ENCODE measurements around the gene GPR3.
"Not testable (repeated sequence)": the region's sequence is repeated elsewhere in the genome, so short reads cannot be mapped to it uniquely, and the experiment has no call there.

The GPR3 gene

DNA sequence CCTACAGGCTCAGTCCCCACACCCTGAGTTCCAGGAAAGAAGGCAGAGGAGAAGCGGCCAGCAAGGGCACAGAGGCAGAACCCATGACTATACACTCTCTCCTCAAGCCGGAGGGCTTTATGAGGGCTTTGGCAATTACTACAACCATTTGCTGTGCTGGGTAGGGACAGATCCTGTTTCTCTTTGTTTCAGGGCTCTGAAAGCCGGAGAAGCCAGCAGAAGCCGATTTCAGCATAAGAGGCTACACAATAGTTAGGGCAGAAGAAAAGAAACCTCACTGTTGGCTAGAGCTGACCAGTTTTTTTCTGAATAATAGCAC lies 13.9 kb downstream of the GPR3 start:
- FAIRE-seq (no peak), DNase-seq (ENCODE audit: insufficient read length, low spot score) (no peak)
- TF ChIP-seq POLR2A (IDR thresholded peaks at IDR 0.05; ENCODE audit: low read depth, low read length): no peak

- DNase-seq (ENCODE audit: insufficient read length, low spot score); FAIRE-seq: not testable (repeated sequence)
Measured at GRCh38 chr1:27406791-27407190, 14.4 kb downstream of the GPR3 start.

DNA sequence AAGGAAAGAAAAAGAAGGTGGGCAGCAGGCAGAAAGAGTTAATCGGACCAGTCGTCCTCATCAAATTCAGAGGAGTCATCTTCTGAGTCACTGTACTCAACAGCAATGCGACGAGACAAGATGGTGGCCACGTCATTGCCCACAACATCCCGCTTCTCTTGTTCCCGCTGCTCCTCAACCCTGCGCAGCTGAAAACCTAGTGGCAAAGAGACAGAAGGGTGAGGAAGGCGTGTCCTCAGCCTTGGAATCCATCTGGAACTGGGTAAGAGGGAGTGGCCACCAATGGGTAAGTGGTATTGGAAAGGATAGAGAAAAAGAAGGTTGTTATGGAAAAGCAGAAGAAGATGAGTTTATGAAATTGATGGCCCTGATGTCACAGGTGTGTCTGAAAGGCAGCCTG lies 15.7 kb downstream of the GPR3 start:
- FAIRE-seq (no peak), DNase-seq (ENCODE audit: insufficient read length, low spot score) (no peak)
- TF ChIP-seq POLR2A (IDR thresholded peaks at IDR 0.05; ENCODE audit: low read depth, low read length): no peak

- FAIRE-seq: no peak
- DNase-seq (ENCODE audit: insufficient read length, low spot score): no peak
- no peak for TF ChIP-seq POLR2A (IDR thresholded peaks at IDR 0.05; ENCODE audit: low read depth, low read length)
Measured at GRCh38 chr1:27409669-27410068, 17.2 kb downstream of the GPR3 start.

DNA sequence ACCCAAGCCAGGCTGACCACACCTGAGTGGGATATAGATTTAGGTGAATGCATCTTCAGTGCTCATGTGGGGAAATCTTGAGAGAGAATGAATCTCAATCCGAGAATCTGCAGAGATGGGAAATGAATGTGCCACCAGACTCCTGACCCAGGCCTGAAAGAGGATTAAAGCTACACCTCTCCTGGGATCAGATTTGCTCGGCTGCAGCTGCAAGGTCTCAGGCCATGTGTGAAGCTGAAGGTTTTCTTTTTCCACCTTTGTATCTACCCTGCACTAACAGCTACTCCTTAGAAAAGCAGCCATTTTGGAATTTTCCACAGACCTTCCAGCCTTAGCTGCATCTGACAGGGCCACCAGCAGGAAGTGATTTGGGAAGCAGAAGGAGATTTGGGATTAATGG lies 18.3 kb downstream of the GPR3 start:
- TF ChIP-seq POLR2A (IDR thresholded peaks at IDR 0.05; ENCODE audit: low read depth, low read length): no peak
- no peak for DNase-seq (ENCODE audit: insufficient read length, low spot score)
- no peak for FAIRE-seq

DNA sequence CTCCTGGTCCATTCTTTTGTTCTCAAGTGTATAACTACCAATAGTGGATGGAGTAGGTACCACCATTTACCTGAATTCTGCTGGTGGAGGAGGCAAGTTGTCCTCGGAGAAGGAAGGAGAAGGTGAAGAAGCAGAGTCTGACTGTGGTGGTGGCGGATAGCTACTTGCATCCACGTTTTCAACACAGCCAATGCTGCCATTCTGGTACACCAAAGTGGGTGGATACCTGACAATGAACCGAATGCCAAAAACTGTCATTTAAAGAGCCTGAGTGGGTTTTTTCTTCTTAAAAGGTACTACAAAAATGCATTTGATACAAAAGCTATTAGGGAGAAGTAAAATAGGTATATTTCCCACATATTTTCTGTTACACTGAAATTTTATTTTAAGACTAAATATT lies 20.1 kb downstream of the GPR3 start:
- TF ChIP-seq POLR2A (IDR thresholded peaks at IDR 0.05; ENCODE audit: low read depth, low read length): no peak
- DNase-seq (ENCODE audit: insufficient read length, low spot score): no peak
- no peak for FAIRE-seq

DNA sequence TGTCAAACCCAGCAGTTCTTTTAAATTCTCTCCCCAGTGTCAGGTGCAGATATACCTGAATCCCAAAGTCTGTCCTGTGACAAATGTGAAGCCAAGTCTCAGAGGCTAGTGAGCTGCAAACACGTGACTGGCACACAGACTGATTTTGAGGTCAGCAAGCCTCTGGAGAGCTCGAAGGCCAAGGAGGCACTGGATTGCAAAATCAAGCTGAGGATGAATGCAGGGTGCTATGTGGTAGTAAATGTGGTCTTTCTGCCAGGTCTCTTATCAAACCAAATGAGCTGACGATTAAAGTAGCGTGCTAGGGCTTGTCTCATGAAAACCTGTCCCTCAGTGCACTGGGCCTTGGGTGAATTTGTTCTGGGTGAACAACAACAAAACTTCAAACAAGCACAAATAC lies 20.6 kb downstream of the GPR3 start:
- DNase-seq (ENCODE audit: insufficient read length, low spot score): no peak
- TF ChIP-seq POLR2A (IDR thresholded peaks at IDR 0.05; ENCODE audit: low read depth, low read length): no peak

DNA sequence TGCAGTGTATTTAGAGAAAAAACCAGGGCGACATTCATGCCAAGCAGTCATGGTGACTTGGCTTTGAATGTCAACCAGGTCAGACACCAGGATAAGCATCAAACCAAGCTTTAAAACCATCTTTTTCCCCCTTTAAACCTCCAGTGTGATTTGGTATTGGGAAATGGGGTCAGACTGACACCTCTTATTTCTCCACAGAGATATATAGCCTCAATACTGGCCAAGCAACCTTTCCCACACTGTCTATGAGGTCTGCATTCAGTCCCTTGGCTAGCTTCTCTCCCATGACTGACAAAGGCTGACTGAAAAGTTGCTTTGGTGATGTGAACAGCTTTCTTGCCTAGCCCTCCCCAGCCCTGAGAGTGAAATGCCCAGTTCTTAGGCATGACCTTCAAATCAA lies 21.7 kb downstream of the GPR3 start:
- TF ChIP-seq POLR2A (IDR thresholded peaks at IDR 0.05; ENCODE audit: low read depth, low read length): no peak
- DNase-seq (ENCODE audit: insufficient read length, low spot score): no peak
- no peak for FAIRE-seq

More for the DNA sequence above, 20.6 kb downstream of the GPR3 start:
- no peak for FAIRE-seq

DNA sequence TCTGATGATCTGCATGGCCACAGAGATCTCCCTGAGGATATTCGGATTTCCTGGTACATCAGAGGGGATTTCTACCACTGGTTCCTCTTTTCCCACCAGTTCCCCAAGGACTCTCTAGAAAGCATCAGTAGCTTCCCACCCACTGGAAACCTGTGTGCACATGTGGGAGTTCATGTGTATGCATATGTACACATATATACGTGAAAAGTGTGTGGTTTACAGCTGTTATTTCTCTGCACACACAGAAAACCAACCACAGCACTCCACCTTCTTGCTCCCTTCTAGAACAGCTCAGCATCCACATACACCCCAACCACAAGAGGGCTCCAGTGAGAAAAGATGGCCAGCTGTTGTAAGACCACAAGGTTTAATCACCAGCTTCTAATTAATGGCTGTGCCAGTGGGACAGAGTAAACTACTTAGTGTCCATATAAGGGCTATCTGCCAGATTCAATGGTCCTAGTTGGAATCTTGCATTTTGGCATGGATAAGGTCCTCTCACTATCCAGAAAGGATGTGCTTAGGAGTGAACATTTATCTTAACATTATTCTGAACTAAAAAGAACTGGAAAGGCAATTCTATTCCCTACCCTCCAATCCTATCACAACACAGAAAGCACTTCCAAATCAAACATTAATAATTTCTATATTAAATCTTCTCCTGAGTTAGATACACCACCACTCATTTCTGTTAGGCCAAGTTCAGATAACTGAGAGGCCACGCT lies 24.1 kb downstream of the GPR3 start:
- TF ChIP-seq POLR2A (IDR thresholded peaks at IDR 0.05; ENCODE audit: low read depth, low read length): no peak
- DNase-seq (ENCODE audit: insufficient read length, low spot score) (no peak), FAIRE-seq (peak; percentile 36)

- TF ChIP-seq POLR2A (IDR thresholded peaks at IDR 0.05; ENCODE audit: low read depth, low read length): no peak
- FAIRE-seq (no peak), DNase-seq (ENCODE audit: insufficient read length, low spot score) (no peak)
Measured at GRCh38 chr1:27417713-27418112, 25.3 kb downstream of the GPR3 start.

- FAIRE-seq (peak; percentile 11), DNase-seq (ENCODE audit: insufficient read length, low spot score) (no peak)
- TF ChIP-seq POLR2A (IDR thresholded peaks at IDR 0.05; ENCODE audit: low read depth, low read length): no peak
Measured at GRCh38 chr1:27418326-27419185, 26.1 kb downstream of the GPR3 start.

DNA sequence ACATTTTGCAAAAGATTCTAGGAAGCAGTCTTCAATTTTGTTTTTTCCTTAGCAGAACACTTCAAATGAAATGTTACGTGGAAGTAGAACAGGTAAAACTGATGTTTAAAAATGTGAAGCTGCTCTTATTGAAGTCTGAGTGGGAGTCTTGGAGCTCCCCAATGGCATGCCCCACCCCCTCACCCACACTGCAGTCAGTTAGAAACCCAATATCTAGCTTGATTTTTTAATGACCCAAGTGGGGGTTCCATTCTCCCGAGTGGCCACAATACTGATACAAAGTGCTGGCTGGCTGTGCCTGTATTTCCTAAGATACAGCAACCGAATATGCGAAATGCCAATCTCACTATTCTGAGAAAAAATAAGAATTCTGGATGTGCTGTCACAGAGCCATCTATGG lies 31.3 kb downstream of the GPR3 start:
- TF ChIP-seq POLR2A (IDR thresholded peaks at IDR 0.05; ENCODE audit: low read depth, low read length): no peak
- DNase-seq (ENCODE audit: insufficient read length, low spot score) (no peak), FAIRE-seq (no peak)

GRCh38 chr1:27427329-27427728 lies 34.9 kb downstream of the GPR3 start:
- DNase-seq (ENCODE audit: insufficient read length, low spot score) (no peak), FAIRE-seq (no peak)
- no peak for TF ChIP-seq POLR2A (IDR thresholded peaks at IDR 0.05; ENCODE audit: low read depth, low read length)

DNA sequence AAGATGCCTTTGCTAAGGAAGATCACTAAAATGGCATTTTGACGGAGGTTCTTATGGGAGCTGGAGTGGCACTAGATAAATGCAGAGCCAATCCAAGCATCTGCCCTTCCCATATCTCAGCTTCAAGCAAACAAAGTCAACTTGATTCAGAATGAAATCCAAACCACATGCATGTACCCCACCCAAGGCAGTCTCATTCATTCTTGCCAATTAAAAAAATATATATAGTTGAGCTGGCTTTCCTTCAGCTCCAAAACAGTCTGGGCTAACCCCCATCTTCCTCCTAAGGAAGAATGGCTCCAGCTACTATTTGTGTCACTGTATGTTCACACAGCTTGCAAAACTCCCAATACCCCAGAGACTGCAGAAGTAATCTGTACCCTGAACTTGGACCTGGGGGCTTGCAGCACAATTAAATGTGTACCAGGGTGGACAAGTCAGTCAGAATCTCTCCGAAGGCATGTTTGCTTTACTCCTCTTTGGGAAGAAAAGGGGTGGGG lies 35.4 kb downstream of the GPR3 start:
- DNase-seq (ENCODE audit: insufficient read length, low spot score) (no peak), FAIRE-seq (no peak)
- TF ChIP-seq POLR2A (IDR thresholded peaks at IDR 0.05; ENCODE audit: low read depth, low read length): no peak

All from H54 (cell line).